Measurements from ENCODE around the gene TSR3.

DNA sequence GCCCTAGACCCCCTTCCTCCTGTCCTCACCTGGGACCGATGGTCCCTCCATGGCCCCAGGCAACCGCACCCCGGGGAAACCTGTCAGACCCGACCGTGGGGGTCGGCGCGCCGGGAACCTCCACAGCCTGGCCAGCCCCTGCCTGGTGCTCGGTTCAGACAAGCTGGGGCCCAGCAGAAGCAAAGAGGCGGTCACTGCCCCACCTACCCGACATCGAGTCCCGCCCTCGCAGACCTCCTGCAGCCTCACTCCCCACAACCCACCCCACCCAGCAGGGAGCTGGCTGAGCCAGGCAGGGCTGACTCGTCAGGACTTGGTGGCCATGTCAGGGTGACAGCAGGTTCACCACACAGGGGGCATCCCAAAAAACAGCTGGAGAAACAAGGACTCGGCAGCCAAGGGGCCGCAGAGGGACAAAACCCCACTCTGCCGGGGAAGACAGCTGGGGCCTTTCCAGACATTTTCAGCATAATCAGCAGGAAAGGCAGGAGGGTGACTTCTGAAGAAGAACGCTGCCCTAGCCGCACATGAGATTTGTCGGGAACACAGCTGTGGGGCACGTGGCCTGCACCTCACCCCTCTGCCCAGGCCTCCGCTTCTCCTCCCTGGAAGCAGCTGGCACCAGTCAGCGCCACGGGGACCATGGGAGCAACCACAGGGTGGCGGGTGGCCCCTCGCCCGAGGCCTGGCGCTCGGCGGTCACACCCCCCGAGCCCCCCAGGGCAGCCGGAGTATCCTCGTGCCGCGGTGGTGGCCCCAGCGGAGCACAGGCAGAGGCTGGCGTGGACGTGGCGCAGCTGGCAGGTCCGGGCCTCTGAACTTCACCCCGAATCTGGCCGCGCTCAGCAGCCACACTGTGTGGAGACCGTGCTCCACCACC lies 23.0 kb upstream of the TSR3 start:
- no peak for TF ChIP-seq EZH2phosphoT487 (IDR thresholded peaks at IDR 0.05; ENCODE audit: borderline replicate concordance, low read length)
- TF ChIP-seq, protein P1, sequence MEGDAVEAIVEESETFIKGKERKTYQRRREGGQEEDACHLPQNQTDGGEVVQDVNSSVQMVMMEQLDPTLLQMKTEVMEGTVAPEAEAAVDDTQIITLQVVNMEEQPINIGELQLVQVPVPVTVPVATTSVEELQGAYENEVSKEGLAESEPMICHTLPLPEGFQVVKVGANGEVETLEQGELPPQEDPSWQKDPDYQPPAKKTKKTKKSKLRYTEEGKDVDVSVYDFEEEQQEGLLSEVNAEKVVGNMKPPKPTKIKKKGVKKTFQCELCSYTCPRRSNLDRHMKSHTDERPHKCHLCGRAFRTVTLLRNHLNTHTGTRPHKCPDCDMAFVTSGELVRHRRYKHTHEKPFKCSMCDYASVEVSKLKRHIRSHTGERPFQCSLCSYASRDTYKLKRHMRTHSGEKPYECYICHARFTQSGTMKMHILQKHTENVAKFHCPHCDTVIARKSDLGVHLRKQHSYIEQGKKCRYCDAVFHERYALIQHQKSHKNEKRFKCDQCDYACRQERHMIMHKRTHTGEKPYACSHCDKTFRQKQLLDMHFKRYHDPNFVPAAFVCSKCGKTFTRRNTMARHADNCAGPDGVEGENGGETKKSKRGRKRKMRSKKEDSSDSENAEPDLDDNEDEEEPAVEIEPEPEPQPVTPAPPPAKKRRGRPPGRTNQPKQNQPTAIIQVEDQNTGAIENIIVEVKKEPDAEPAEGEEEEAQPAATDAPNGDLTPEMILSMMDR (IDR thresholded peaks at IDR 0.05; ENCODE audit: low read depth, low read length, poor library complexity, severe bottlenecking), result no peak
